Breast epithelium (tissue), 4 donors: ENCODE measurements around the gene NGRN. TPM values are rescaled to one million over a fixed set of nuclear protein-coding genes. Genes with fewer than 3 reads are reported as not detected.

Source experiments
- DNase-seq, 2 donors: peaks; one replicate each; pipeline ENCODE4 v3.0.0-alpha.2; 2019; ENCODE audit warnings: low spot score in 2 of 2
- H3K27ac ChIP-seq, 2 donors: fragments of 200-600 bp; sonication (generic) in 1 of 2; one replicate each; pipeline ENCODE4 v1.5.1; 2016 to 2019; ENCODE audit warnings: mild to moderate bottlenecking in 1 of 2
- H3K27me3 ChIP-seq, 2 donors: fragments of 200-600 bp; sonication (generic) in 1 of 2; one replicate each; pipeline versions ENCODE4 v1.5.1 to v1.6.0; 2017 to 2019; ENCODE audit warnings: control low read depth in 1 of 2, mild to moderate bottlenecking in 1 of 2
- H3K36me3 ChIP-seq: fragments of 200-600 bp; one replicate; pipeline ENCODE4 v1.5.1; 2019
- H3K4me1 ChIP-seq, 2 donors: fragments of 200-600 bp; sonication (generic); one replicate each; pipeline ENCODE4 v1.5.1; 2016 to 2019; ENCODE audit warnings: control low read depth in 1 of 2
- H3K4me3 ChIP-seq, 3 donors: fragments of 200-600 bp; sonication (generic); 1 replicate in 2 of 3; 2 replicates in 1 of 3; pipeline ENCODE4 v1.5.1; 2016 to 2019; ENCODE audit warnings: mild to moderate bottlenecking in 3 of 3, moderate library complexity in 2 of 3
- H3K9me3 ChIP-seq, 2 donors: fragments of 200-600 bp; sonication (generic) in 1 of 2; one replicate each; pipeline ENCODE4 v1.5.1; 2016 to 2019; ENCODE audit warnings: control low read depth in 1 of 2
- POLR2A ChIP-seq: fragments of 450-650 bp; IDR thresholded peaks from one replicate; pipeline ENCODE4 v1.6.1; 2016; ENCODE audit warnings: antibody characterized with exemption, mild to moderate bottlenecking, moderate library complexity
- POLR2AphosphoS5 ChIP-seq, 3 donors: sonication (generic); formaldehyde crosslinking; IDR thresholded peaks; one replicate each; pipeline ENCODE4 v1.6.1; 2017; ENCODE audit warnings: antibody characterized with exemption in 3 of 3
- intact Hi-C: fragments of 100-400 bp; cut with DNase I; formaldehyde crosslinking; loops from one replicate; pipeline ENCODE4 v1.15.1; 2023; ENCODE audit warnings: low total_unique reads
- total RNA-seq, 3 donors: library from RNA; depleted of rRNA; stranded (reverse); fragments of >200 nt; gene quantifications; one replicate each; pipeline ENCODE4 v1.1.0, GENCODE V29; 2016
- TF ChIP-seq, protein P1 (sequence below), 3 donors: fragments of 450-650 bp; IDR thresholded peaks; one replicate each; pipeline ENCODE4 v1.5.1; 2016 to 2017; ENCODE audit warnings: antibody characterized with exemption in 3 of 3, mild to moderate bottlenecking in 3 of 3, moderate library complexity in 3 of 3

NGRN gene, protein sequence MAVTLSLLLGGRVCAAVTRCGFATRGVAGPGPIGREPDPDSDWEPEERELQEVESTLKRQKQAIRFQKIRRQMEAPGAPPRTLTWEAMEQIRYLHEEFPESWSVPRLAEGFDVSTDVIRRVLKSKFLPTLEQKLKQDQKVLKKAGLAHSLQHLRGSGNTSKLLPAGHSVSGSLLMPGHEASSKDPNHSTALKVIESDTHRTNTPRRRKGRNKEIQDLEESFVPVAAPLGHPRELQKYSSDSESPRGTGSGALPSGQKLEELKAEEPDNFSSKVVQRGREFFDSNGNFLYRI
- total RNA-seq = 10 to 100 TPM; 67.7 to 99.1 (median 87.2) TPM

DNA sequence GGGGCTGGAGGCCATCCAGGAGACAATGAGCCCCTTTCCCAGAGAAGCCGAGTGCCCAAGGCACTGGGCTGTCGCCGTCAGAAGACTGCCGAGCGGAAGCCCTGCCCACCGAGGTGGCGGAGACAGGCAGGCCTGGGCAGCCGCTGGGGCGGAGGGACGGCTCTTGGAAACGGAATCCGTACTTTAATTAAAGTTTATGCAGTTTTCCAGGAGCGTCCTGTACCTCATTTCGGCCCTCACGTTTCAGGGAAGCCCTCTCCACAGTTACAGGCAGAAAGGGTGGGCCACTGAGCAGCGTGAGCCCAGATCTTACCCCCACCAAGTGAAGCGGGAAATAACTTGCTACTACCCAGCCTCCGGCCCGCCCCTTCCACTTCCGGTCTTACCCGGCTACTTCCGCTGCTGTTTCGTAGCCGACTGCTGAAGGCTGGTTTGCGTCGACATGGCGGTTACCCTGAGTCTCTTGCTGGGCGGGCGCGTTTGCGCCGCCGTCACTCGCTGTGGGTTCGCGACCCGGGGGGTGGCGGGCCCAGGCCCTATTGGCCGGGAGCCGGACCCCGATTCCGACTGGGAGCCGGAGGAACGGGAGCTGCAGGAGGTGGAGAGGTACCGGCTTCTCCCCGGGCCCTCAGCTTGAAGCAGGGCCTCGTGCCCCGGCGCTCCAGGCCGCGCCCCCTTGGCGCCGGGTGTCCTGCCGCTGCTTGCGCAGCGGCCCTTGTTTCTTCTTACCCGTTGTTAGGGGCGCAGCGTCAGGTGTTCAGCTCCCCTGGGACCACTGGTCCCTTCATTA, at the start of gene NGRN:
TSS of gene NGRN (plus strand) at position 402 of the 790 bp plus-strand sequence. CDS start at position 443, 41 bp downstream.
- intact Hi-C loops = no loop called here
- Histone ChIP-seq H3K27me3 (no peaks in the 10 kb centered on the region), H3K36me3 (no peaks in the 10 kb centered on the region), H3K4me1 (peaks cover 0 to 20% of the 10 kb centered on the region in 2 donors), H3K27ac (peak within 1 kb of the TSS; percentile 94 to 95), H3K9me3 (no peaks in the 10 kb centered on the region), H3K4me3 (peak within 1 kb of the TSS; percentile 62 to 88 (median 87))
- TF ChIP-seq POLR2A = peak; percentile 85
- TF ChIP-seq, protein P1, sequence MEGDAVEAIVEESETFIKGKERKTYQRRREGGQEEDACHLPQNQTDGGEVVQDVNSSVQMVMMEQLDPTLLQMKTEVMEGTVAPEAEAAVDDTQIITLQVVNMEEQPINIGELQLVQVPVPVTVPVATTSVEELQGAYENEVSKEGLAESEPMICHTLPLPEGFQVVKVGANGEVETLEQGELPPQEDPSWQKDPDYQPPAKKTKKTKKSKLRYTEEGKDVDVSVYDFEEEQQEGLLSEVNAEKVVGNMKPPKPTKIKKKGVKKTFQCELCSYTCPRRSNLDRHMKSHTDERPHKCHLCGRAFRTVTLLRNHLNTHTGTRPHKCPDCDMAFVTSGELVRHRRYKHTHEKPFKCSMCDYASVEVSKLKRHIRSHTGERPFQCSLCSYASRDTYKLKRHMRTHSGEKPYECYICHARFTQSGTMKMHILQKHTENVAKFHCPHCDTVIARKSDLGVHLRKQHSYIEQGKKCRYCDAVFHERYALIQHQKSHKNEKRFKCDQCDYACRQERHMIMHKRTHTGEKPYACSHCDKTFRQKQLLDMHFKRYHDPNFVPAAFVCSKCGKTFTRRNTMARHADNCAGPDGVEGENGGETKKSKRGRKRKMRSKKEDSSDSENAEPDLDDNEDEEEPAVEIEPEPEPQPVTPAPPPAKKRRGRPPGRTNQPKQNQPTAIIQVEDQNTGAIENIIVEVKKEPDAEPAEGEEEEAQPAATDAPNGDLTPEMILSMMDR (IDR thresholded peaks at IDR 0.05) = no peak
- peak; percentile 88 to 96 (median 89) for TF ChIP-seq POLR2AphosphoS5 (IDR thresholded peaks at IDR 0.05)
- peak; percentile 87 to 89 for DNase-seq

DNA sequence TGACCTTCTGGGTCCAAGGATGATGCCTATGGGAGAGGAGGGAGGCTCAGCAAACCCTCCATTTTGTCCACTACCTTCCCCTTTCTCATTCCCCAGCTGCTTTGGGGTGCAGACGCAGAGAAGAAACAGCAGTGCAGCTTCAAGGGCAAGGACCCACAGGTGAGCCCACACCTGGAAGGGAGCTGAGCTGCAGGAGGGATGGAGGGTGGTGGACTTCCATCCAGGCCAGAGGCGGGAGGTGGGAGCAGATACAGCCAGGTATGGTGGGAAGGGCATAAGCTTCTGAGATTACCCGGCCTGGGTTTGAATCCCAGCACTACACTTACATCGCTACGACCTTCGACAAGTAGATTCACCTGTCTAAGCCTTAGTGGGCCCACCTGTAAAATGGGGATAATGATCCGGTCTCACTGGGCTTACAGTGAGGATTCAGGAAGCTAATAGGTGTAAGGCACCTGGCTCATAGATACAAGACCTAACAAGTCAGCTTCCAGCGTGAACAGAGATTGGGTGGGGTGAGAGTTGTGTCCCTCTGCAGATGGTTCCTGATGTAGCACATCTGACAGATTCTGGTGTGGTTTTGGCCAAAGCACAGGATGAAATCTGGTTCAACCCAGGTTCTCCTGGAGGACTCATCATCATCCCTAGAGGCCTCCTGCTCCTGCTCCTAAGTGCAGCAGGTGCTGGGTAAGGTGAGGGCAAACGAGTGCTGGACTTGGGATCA, 47.6 kb upstream of the NGRN start:
- H3K4me3 ChIP-seq = no peak overlapping the region
- H3K27ac ChIP-seq = no peak overlapping the region
- no peak for DNase-seq
- no peaks in the 10 kb centered on the region for H3K27me3 ChIP-seq
- intact Hi-C loops = no loop called here
- H3K36me3 ChIP-seq = no peaks in the 10 kb centered on the region
- TF ChIP-seq POLR2AphosphoS5 (IDR thresholded peaks at IDR 0.05) (no peak), POLR2A (no peak)
- TF ChIP-seq, protein P1 (IDR thresholded peaks at IDR 0.05) = no peak
- no peaks in the 10 kb centered on the region for H3K9me3 ChIP-seq
- peaks cover 4 to 7% of the 10 kb centered on the region in 2 donors for H3K4me1 ChIP-seq

DNA sequence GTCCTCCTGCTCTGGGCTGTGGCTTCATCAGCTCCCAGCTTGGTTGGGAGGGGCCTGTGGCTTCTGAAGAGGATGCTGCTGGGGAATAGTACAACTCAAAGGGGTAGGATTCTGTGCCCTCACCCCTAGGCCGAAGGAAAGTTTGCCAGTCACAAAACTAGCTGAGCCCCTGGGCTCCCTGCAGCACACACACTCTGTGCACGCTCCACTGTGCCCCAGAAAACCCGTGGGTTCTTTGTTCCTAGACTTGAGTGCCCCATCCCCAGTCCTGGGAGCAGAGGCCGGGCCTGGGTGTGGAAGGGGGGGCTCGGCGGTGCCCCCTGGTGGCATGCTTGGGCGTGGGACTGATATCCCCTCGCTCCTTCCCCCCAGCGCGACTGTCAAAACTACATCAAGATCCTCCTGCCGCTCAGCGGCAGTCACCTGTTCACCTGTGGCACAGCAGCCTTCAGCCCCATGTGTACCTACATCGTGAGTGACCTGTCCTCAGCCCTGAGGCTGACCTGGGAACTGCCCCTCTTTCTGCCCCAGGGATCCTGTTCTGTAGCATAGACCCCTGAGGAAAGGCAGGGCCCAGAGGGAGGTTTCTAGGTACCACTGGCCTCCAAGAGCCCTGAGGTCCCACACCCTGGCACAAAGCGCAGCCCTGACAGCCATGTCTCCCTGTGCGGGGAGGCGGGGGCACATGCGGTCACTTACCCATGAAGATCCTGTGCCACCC, 45.9 kb upstream of the NGRN start:
- no peak overlapping the region for H3K27ac ChIP-seq
- no peak for DNase-seq
- H3K4me3 ChIP-seq = no peak overlapping the region
- no peak for TF ChIP-seq POLR2A
- TF ChIP-seq, protein P1 (IDR thresholded peaks at IDR 0.05) = peak in 2 of 3 donors; percentile 15 to 53
- H3K9me3 ChIP-seq = no peaks in the 10 kb centered on the region
- H3K27me3 ChIP-seq = no peaks in the 10 kb centered on the region
- H3K36me3 ChIP-seq = no peaks in the 10 kb centered on the region
- peaks cover 0 to 4% of the 10 kb centered on the region in 2 donors for H3K4me1 ChIP-seq
- intact Hi-C loops = no loop called here

DNA sequence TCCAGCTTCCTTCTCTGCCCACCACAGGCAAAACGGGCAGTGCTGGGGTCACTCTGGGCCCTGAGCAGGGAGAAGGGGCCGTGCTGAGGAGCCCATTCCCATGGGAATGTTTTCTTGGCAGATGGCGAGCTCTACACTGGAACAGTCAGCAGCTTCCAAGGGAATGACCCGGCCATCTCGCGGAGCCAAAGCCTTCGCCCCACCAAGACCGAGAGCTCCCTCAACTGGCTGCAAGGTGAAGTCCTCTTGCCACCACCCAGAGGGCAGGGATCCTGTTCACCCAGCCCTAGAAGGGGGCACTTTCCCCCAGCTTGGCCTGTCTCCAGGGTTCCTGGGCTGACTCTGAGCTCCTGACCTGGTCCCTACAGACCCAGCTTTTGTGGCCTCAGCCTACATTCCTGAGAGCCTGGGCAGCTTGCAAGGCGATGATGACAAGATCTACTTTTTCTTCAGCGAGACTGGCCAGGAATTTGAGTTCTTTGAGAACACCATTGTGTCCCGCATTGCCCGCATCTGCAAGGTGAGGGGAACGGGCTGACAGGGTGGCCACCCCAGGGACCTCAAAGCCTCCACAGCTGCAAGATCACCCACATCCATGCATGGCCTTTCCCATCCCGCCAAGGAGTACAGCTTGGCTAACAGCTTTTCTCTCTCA, 44.1 kb upstream of the NGRN start:
- H3K36me3 ChIP-seq = no peaks in the 10 kb centered on the region
- TF ChIP-seq, protein P1 (IDR thresholded peaks at IDR 0.05) = peak; percentile 28 to 75 (median 67)
- TF ChIP-seq POLR2AphosphoS5 (IDR thresholded peaks at IDR 0.05) = no peak
- H3K27ac ChIP-seq = peak overlapping the region in 1 of 2 donors; percentile 58
- peaks cover 0 to 4% of the 10 kb centered on the region in 2 donors for H3K4me1 ChIP-seq
- no peaks in the 10 kb centered on the region for H3K9me3 ChIP-seq
- H3K27me3 ChIP-seq = no peaks in the 10 kb centered on the region
- DNase-seq = peak in 1 of 2 donors; percentile 57
- intact Hi-C loops = no loop called here
- no peak overlapping the region for H3K4me3 ChIP-seq
